GM18499 (cell line): ENCODE measurements around the gene THSD7A.

ENCODE experiments used
- ATAC-seq: cut with Tn5 transposase; IDR thresholded peaks from one replicate; pipeline ENCODE4 v1.9.1; 2021; ENCODE audit warnings: moderate number of reproducible peaks; ENCODE audit not compliant: insufficient read depth, unreplicated experiment

THSD7A gene

GRCh38 chr7:11811709-11812108, 20.3 kb downstream of the THSD7A start:
- ATAC-seq = no peak

DNA sequence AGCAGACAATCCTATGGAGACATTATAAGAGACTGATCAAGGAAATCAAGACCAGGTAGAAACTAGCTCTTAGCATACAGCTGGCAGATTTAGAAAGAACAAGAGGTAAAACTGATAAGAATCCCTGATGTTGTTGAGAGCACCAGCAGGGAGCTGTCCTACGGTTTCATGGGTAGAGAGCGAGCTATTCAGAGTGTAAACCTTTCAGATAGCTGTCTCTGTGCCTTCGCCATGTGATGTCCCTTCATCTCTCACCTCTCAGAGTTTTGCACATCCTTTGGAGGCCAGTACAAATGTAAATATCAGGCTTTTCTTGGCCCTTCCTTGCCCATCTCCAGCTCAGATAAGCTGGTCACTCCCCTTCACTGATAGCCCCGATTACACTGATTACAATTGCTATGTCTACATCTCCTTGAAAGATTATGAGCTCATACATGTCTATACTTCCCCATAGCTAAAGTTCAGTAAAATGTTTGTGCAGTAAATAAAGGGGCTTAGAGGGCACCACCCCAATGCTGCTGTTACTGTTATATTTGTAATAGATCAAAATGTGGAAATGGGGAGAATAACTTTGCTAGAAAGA, 21.9 kb downstream of the THSD7A start:
- no peak for ATAC-seq

- no peak for ATAC-seq
These were observed 25.0 kb downstream of the THSD7A start for GRCh38 chr7:11807000-11807399.

DNA sequence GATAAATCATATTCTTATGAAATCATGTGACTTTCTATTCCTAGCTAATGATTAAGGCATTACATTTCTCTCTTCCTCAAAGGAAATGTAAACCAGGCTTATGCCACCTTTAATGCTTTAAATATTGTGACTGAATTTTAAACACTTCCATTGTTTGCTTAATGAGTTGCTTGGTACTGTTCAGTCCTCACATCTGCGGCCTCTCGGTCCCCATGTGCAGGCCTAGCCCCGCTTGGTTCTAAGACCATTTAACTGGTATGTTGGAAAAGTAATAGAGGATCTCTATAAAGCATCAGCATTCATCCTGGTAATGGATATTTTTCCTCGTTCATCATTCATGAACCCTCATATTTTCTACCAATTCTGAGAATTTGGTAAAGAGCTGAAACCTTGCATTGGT, 27.4 kb downstream of the THSD7A start:
- ATAC-seq = no peak

- no peak for ATAC-seq
These were observed 36.8 kb downstream of the THSD7A start for GRCh38 chr7:11795231-11795630.

DNA sequence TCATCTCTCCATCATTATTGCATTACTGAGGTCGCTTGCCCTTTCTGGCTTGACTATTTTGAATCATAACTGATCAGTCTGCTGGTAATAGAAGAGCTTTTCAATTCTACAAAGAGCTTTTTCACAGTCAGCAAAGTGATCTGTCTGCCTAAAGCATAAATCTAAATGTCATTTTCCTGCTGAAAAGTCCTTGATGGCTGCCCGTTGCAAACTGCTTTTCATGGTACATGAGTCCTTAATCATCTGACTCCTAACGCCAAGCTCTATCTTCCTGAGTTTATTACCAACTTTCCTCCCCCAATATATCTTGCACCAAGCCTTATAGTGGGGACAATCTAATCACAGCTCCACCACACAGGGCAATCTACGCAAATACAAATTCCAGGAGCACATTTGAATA, 39.8 kb downstream of the THSD7A start:
- no peak for ATAC-seq

- ATAC-seq = no peak
These were observed 43.4 kb downstream of the THSD7A start for GRCh38 chr7:11788568-11788967.

- no peak for ATAC-seq
These were observed 44.5 kb downstream of the THSD7A start for GRCh38 chr7:11787534-11787933.

- no peak for ATAC-seq
These were observed 45.8 kb downstream of the THSD7A start for GRCh38 chr7:11786186-11786585.

DNA sequence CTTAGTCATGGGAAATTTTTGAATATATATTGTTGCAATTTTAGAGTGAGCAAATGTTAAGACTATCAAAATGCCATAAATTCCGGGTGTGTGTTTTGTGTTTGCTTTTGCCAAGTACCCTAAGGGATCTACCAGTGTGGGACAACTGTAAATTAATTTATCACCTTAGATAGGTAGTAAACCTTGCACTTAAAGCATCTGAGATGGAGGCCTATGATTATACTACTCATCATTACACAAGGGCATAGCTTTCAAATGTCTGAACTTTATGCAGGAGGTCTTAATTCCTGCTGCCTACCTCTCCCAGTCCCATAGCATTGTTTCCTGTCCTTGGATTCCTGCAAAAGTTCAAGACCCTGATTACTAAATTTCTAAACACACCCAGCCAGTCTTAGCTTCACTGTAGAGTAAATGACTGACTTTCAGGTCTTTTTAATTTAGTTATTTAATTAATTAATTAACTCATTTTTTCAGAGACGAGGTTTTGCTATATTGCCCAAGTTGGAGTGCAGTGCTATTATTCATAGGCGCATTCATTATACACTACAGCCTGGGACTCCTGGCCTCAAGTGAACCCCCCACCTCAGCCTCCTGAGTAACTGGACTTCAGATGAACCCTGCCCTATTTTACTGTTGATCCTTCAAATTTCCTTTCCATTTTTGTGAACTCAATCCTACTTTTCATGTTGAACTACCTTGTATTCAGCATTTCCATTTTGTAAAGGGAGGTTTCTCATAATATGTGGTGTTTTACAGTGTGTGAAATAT, 47.0 kb downstream of the THSD7A start:
- ATAC-seq = no peak

DNA sequence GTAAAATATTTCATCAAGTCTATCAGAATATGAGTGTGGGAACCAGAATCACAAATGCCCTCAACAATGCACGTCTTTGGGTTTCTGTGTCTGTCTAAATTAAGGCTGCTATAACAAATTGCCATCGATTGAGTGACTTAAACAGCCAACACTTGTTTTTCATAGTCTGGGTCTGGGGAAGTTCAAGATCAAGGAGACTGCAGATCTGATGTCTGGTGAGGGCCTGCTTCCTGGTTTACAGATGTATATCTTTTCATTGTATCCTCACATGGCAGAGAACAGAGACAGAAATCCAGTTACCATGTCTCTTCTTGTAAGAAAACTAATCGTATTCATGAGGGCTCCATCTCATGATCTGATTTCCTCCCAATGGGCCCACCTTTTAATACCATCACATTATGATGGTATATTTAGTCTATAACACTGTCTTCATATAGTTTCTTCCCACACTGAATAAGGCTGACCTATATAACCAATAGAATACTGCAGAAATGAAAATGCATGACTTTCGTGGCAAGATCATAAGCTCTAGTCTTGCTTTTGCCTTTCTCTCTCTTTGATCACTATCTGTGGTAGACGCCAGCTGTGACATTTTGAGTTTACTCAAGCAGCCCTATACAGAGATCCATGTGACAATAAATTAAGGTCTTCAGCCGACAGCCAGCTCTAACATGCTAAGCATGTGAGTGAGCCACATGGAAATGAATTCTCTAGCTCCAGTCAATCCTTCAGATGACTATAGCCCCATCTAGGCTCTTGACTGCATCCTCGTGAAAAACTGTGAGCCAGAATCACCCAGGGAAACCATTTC, 51.9 kb downstream of the THSD7A start:
- ATAC-seq = no peak

DNA sequence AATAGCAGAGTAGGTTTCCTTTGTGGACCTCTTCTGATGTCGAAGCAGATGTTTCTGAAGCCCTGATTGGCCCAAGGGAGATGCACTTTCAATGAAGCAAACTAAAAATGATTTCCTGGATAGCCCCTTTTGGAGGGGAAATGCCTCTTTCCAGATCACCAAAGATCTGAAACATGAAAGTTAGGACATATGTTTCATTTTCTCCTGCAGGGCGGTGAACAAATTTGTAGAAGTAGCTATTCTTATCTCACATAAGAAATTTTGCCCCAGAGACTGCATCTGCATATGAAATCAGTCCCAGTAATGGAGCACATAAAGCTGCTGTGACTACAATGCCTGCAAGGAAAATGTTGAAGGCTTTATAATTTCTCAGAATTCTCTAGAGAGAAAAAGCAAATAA, 56.0 kb downstream of the THSD7A start:
- ATAC-seq = no peak

DNA sequence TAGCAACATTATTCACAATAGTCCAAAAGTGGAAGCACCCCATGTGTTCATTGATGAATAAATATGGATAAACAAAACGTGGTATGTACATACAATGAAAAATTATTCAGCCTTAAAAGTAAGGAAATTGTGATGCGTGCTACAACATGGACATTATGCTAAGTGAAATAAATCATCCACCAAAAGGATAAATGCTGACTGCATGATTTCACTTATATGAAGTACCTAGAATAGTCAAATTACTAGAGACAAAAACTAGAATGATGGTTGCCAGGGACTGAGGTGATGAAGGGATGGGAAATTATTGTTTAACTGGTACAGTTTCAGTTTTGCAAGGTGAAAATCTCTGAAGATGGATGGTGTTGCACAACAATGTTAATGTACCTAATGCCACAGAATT, 56.6 kb downstream of the THSD7A start:
- no peak for ATAC-seq

DNA sequence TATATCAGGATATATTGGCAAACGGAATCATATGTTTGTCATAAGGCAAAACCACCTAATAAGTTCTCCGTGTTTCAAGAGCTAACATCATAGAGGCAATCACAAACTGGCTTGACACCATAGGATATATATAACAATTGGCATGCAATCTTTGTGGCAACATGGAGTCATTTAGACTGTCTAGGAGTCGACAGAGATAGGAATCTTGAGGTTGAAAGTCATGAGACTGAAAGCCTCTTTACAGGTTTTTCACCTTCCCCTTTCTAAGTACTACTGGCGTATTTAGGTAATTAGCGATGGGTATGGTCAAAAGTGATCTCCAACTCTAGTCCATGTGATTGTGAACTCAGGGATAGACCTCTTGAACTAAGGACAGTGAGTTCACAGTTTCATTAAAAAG, 63.7 kb downstream of the THSD7A start:
- no peak for ATAC-seq

DNA sequence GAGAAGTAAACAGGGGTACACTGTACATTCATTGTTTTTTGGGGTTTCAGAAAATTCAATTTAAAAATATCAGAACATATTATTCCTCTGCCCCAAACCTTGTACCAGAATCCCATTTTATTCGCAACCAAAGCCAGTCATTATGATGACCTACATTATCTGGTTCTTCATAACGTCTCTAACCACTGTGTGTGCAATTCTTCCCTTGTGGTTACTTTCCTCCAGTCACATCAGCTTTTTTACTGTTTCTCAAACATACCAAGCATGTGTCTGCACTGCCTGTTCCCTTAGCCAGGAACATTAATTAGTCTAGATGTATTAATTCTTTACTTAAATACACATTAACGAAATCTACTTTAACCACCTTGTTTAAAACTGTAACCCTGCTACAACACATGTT, 64.8 kb downstream of the THSD7A start:
- ATAC-seq = no peak

- no peak for ATAC-seq
These were observed 71.6 kb downstream of the THSD7A start for GRCh38 chr7:11760372-11760771.

DNA sequence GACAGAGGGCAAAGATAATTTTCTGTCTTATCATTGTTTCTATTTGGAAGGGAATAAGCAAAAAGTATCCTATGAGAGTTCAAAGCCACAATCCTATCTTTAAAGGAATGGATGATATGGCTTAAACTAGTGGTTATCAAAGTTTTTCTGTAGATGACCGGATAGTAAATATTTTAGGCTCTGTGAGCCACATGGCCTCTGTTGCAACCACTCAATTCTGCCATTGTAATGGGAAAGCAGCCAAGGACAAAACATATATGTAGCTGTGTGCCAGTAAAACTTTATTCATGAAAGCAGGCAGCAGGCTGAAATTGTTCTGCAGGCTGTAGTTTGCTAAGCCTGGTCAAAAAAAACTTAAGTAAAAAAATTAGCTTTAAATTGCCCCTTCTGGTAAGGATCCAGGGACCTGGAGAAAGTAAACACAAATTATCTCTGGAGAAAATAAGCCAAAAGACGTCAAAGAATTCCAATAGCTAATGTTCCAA, 73.3 kb downstream of the THSD7A start:
- ATAC-seq = no peak

- ATAC-seq = no peak
These were observed 74.8 kb downstream of the THSD7A start for GRCh38 chr7:11757153-11757552.

- no peak for ATAC-seq
These were observed 77.1 kb downstream of the THSD7A start for GRCh38 chr7:11754933-11755332.

DNA sequence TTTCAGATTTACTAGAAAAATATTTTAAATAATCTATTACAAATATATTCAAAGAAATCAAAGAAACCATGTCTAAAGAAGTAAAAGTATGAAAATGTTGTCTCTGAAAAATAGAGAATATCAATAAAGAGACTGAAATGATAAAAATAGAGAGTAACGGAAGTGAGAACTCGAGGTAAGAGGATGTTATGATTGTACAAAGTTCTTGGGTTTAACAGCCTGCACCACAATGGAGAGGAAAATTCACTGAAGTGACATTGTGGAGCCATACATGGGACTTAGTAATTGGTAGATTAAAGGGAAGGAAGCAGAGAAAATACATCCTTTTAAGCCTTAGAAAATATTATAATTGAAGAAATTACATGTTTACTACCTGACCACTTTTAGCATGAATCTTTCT, 77.9 kb downstream of the THSD7A start:
- ATAC-seq = no peak

- no peak for ATAC-seq
These were observed 78.6 kb downstream of the THSD7A start for GRCh38 chr7:11753433-11753832.
